GM10847 (cell line): ENCODE results near the gene UBE2E3.

Source experiments
- POLR2A ChIP-seq: IDR thresholded peaks from 2 replicates; pipeline ENCODE4 v1.6.1; 2011; ENCODE audit not compliant: insufficient read length; ENCODE audit errors: extremely low read depth

UBE2E3 gene

DNA sequence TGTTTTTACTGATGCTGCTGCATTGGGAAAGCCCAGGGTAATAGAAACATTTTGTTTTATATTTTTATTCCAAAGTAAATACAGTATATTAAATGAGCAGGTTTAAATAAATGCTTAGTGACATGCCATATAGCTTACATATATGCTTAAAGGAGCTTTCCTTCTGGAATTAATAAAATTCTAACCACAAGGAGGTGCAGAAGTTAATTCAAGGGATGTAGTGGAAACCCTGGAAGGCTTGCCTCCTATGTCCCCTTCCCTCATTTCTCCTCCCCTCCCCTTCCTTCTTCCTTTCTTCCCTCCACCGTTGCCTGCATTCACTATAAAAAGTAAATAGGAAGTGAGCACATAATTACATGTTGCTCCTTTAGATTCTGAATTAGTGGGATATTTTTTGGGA is 96.3 kb downstream of the UBE2E3 start:
- no peak for TF ChIP-seq POLR2A

DNA sequence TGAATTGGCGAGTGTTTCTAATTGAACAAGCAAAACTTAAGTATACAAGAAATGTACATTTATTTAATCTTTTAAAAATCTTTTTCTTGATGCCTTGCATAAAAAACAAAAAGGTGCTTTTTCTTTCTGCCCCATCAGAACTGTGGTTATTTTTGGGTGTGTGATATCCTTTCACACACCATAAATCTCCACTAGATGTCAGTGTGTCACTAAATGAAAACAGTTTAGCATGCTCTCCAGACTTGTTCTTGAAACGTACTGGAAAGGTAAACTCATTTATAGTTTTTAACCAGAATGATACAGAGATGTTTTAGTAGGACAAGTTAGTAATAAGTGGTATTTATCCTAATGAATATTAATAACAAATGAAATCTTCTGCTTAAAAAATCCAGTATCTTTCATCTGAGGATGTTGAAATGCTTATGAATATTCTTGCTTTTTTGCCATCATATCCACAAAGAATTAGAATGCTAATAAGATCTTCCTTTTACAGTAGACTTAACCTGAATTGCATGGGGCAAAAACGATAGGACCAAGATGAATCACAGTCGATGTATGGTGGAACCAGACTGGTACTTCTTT is 96.8 kb downstream of the UBE2E3 start:
- TF ChIP-seq POLR2A = no peak

DNA sequence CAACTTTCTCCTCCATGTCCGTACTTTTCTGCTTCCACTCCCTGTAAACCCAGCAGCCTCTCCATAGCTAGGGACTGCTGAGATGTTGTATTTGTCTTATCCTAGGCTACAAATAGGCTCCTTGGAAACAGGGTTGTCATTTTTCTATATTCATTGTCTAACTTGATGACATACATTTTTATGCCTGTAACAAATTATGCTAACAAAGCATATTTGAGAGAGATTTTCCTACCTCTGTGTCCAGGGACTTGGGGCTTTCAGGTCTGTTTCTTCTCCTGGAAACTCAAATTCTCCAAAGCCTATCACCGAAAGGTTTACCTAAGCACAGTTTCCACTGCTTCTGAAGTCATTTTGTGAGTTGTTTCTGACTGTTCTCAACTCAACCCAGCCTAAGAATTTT is 102.7 kb downstream of the UBE2E3 start:
- TF ChIP-seq POLR2A = no peak

DNA sequence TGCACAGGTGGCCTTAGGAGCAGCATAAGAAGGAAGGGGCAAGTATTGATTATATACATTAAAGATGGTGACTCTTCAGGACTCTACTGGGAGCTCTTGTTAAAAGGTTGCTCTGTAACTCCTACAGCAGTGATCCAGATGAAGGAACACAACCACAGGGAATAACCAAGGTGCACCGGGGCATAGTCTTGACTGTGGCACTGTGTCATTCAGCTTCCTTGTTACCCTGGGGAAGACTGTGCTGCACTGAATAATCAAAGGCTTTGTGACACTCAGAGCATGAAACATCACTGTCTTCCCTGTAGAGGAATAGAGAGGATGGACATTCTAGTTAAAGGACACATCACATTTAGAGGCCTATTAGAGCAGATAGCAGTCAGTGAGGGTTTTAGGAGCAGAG is 105.3 kb downstream of the UBE2E3 start:
- no peak for TF ChIP-seq POLR2A

DNA sequence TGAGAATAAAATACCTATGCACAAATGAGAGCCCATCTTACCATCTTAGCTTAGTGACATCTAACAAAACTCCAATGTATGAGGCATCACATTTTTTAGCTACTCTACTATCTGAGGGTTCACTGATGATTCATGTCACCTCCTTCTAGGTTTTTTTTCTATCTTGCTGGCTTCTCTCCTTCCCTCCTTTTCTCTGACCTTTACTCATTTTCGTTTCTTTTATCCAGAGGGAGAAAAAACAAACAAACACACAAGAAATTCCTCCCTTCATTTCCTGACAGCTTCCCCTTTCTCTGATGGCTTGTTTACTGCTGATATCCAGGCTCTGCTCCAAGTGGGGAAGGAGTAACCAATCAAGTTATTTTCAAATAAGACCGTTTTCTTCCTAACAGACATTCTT is 115.1 kb downstream of the UBE2E3 start:
- TF ChIP-seq POLR2A = no peak

DNA sequence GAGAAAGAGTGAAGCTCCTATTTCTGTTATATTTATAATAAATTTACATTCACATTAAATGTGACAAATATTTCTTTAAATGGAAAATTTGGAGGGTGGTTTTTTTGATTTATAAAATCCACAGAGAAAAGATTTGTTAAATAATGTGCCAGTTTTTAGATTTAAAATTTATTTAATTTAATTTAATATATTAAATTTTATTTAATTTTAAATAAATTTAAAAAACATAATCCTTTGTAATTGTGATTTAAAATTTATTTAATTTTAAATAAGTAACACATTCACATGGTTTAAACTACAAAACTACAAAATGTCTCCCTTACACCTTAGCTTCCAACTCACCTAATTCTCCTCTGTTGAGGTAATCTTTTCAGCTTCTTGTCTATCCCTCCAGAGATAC is 123.3 kb downstream of the UBE2E3 start:
- no peak for TF ChIP-seq POLR2A

DNA sequence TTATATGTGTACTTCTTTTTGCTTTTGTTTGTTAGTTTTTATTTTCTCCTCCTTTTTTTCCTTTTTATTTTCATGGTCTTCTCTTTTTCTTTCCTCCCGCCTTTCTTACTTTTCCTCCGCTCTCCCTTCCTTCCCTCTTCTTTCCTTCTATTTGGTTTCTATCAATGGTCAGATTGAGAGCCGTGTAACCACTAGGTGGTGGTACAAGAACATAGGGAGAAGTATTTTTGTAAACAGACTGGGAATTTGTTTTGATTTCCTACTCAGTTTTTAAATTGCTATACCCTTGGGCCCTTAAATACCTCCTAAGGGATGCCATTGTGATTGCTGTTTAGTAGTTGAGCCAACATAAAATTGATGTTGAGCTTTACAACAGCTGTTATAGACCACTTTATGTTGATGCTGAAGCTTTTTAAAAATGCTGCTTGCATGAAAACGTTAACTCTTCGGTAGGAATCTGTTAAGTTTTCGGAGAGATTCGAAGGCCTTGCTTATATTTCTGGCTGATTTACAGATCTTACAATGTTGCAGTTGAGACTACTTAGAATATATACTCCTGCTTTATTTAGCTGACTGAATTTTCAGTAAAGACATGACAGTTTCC is 124.2 kb downstream of the UBE2E3 start:
- TF ChIP-seq POLR2A = no peak

DNA sequence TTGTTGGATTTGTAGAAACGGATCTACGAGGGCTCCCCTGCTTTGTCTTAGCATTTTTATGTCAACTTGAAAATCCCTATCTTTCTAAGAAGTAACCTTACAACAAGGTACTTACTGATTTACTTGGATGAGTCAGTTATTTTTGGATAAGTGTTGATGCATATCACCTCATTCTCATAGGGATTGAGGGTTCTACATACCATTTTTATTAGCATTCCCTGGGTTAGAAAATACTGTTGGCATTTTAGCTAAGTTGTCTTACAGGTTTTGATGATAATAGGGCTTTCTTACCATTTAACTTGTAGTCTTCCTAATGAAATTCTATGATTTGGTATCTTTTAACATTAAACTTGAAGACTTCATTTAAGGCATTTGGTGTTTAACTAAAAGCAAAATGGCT is 125.2 kb downstream of the UBE2E3 start:
- no peak for TF ChIP-seq POLR2A

DNA sequence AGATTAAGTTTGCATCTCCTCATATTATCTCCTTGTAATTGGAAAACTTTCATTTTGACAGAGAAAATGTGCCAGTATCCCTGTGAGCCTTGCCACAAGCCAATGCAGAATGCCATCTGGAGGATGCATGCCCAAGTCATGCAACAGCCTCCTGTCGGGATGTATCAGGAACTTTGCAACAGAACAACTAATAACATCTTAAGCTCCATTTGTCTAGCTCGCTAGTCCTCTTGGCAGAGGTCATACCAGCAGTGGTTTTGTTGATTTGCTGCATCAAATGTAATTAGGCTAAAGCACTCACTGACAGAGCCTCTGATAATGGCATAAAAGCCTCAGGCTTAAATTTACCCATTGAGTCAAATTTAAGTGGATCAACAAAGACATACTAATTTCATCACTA is 125.8 kb downstream of the UBE2E3 start:
- no peak for TF ChIP-seq POLR2A

DNA sequence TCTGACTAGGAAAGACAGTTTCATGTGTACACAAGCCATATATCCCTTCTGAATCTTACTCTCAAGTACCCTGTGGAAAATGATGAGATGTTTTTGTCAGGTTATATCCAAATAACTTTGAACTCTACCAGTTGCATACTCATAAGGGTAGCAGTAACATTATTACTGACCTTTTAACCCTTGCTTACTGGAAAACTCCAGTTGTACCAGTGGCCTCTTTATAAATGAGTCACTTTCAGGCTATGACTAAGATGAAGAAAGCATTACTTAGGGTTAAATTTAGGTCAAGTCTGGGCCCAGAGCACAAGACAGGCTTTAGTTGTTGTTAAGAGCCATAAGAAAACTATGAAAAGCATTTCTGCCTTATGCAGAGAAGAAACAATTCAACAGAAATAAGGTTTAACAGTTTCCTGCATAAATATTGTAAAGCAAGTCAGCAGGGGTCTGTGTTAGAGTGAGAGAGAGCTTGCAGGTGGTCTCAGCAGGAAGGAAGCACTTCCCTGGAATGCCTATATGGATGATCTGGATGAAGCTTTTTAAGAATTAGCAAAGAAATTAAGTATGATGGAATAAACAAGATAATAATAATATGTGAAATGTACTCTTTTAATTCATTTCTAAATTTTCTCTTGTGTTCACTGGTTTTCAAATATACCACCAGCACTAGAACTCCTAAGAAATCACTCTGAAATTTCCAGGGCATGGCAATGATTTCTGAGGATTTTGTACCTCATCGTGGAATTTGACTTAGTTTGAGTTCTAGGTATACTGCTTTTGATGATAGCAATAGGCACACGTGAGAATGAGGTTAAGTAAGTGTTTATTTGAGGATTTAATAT is 126.6 kb downstream of the UBE2E3 start:
- TF ChIP-seq POLR2A = no peak

DNA sequence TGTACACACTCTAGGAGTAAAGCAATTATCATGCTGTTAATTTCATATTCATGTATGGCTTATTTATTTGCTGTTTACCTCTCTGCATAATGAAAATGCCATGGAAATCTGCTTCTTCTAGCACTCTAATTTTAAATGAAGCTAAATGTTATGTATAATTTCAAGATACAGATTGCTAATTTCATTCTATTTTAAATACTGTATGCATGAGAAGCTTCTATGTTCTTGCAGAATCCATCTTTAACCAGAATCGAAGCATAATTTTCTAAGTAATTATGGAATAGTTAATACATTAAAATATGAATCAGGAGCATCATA is 127.2 kb downstream of the UBE2E3 start:
- no peak for TF ChIP-seq POLR2A

DNA sequence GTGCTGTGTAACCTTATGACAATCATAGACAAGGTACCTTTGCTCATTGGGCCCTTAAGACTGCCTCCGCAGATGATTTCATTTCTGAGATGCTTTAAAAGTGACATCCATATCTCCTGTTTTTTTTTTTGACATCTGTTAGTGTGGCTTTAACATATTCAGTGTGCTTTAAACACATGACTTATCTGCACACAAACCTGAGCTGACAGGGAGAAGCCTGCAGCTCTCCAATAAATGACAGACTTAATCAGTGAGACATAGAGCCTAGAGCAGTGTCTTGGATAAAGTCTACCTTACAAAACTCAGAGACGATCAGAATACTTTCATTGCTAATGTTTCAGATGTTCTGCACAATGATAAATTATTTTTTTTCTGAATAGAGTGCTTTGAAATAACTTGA is 130.7 kb downstream of the UBE2E3 start:
- no peak for TF ChIP-seq POLR2A

DNA sequence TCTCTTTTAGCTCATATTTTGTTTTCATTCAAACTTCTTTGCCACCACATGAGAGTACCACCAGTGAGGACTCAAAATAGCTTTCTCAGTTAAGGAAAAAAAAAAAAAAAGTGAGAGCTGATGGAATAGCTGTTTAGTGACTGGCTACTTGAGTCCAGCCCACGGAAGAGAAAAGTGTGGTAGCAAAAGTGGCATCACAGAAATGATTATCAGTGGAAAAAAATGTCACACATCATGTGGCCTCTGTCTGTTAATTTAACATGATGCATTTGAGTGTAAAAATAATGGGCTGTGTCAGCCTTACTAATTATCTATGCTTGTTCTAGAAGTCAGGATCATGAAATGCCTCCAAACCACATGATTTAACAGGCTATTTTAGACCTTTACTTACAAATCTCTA is 132.5 kb downstream of the UBE2E3 start:
- TF ChIP-seq POLR2A = no peak
